HFF-Myc (cell line): ENCODE results near the gene SPIN3.

Experiments used
- DNase-seq: peaks from one replicate; pipeline ENCODE4 v3.0.0-alpha.2; 2011; ENCODE audit warnings: low read depth; ENCODE audit errors: extremely low read depth
- H3K4me3 ChIP-seq: replicated peaks from 2 replicates; pipeline ENCODE4 v1.5.1; 2011; ENCODE audit warnings: low read depth, mild to moderate bottlenecking, control low read depth, low read length
- CTCF ChIP-seq: IDR thresholded peaks from 2 replicates; pipeline ENCODE4 v1.5.1; 2012; ENCODE audit warnings: mild to moderate bottlenecking, low read depth, low read length, control low read depth; ENCODE audit errors: missing control alignments

Gene SPIN3

GRCh38 chrX:56943264-56943663 lies 52.1 kb downstream of the SPIN3 start:
- no peak overlapping the region for H3K4me3 ChIP-seq
- TF ChIP-seq CTCF = no peak
- DNase-seq = no peak
